ENCODE measurements around the gene HAND1. TPM values are rescaled to one million over a fixed set of nuclear protein-coding genes. Genes with fewer than 3 reads are reported as not detected.

The HAND1 gene
- total and polyA plus RNA-seq, 2 experiments from 2014 or later, result not detected

DNA sequence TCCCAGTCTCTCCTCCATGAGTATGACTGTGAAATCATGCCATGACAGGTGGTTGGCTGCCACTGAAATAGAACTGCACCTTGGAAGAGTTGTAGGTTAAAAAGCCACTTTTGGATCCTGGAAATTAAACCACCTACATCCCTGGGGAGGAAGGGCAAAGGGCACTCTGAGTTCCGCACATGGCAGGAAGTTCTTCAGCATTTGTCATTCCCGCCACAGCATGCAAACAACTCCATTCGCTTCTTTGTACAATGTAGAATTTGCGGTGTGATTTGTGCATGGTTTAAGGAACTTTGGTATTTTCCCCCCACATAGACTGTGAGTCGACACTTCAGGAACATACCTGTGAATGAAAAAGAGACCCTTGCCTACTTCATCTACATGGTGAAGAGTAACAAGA, 22.4 kb downstream of the HAND1 start:
- Histone ChIP-seq H3K4me3 (no peak overlapping the region), H4K20me1 (replicated peaks; ENCODE audit: insufficient read depth) (no peaks in the 10 kb centered on the region; the same call in 1 of the 2 replicates), H3K9me2 (ENCODE audit: insufficient read depth) (no peaks in the 10 kb centered on the region), H3K4me1 (ENCODE audit: insufficient read depth) (no peaks in the 10 kb centered on the region), H3K27ac (ENCODE audit: low read depth) (no peak overlapping the region), H3K4me2 (no peak overlapping the region), H3K36me3 (ENCODE audit: insufficient read depth) (0 out of 2 replicates have a peak, but pooled peaks cover 7% of the 10 kb centered on the region), H3K27me3 (ENCODE audit: insufficient read depth) (no peaks in the 10 kb centered on the region), H2AFZ (no peak overlapping the region), H3K79me2 (replicated peaks; ENCODE audit: insufficient read depth) (no peaks in the 10 kb centered on the region), H3F3A (replicated peaks; ENCODE audit: low read depth) (no peaks in the 10 kb centered on the region)
- H3K36me3 Mint-ChIP-seq (ENCODE audit: low read depth), result peaks cover 3% of the 10 kb centered on the region; the same call in 1 of the 3 replicates
- H3K27me3 Mint-ChIP-seq (ENCODE audit: insufficient read depth, low read depth, poor library complexity), result no peaks in the 10 kb centered on the region
- H3K27ac Mint-ChIP-seq, result no peak overlapping the region
- no peaks in the 10 kb centered on the region for H3K9me3 Mint-ChIP-seq
- ATAC-seq (no peak), DNase-seq (ENCODE audit: low spot score) (no peak)
- no peak for TF ChIP-seq CREB1 (CRISPR knock-in tag; IDR thresholded peaks at IDR 0.05; ENCODE audit: low read depth)
- H3K4me1 Mint-ChIP-seq, result no peaks in the 10 kb centered on the region
- H3K4me3 Mint-ChIP-seq, result no peak overlapping the region

DNA sequence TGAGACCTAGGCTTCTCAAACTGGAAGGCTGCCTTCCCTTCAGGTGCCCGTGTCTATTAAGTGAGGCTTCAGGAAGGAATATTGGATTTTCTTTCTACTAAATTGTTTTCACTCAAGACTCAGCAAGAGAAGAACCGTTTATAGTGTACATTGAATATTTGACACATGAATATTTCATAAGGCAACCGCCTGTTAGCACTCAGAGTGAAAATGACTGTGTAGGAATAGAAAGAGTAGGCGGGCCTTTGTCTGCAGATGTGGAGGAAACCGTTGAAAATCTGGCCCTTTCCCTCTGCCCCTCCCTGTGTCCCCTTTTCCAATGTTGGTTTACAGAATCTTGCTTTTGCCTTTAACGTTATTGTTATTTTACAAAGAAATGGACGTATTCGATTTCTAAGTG, 26.1 kb downstream of the HAND1 start:
- Histone ChIP-seq H3F3A (replicated peaks; ENCODE audit: low read depth) (no peaks in the 10 kb centered on the region), H3K4me3 (no peak overlapping the region), H3K36me3 (ENCODE audit: insufficient read depth) (0 out of 2 replicates have a peak, but pooled peaks cover 7% of the 10 kb centered on the region), H3K4me2 (no peak overlapping the region), H3K9me2 (ENCODE audit: insufficient read depth) (no peaks in the 10 kb centered on the region), H3K27ac (ENCODE audit: low read depth) (no peak overlapping the region), H2AFZ (no peak overlapping the region), H3K27me3 (ENCODE audit: insufficient read depth) (peaks cover 18% of the 10 kb centered on the region), H3K79me2 (replicated peaks; ENCODE audit: insufficient read depth) (peaks cover 22% of the 10 kb centered on the region), H3K4me1 (ENCODE audit: insufficient read depth) (peaks cover 9% of the 10 kb centered on the region), H4K20me1 (replicated peaks; ENCODE audit: insufficient read depth) (peaks cover 20% of the 10 kb centered on the region)
- no peak overlapping the region for H3K4me3 Mint-ChIP-seq
- H3K4me1 Mint-ChIP-seq, result peaks cover 8% of the 10 kb centered on the region; the same call in 2 of the 3 replicates
- H3K36me3 Mint-ChIP-seq (ENCODE audit: low read depth), result peaks cover 3% of the 10 kb centered on the region; the same call in 1 of the 3 replicates
- ATAC-seq, result no peak
- DNase-seq (ENCODE audit: low spot score), result no peak
- no peaks in the 10 kb centered on the region for H3K9me3 Mint-ChIP-seq
- no peak overlapping the region for H3K27ac Mint-ChIP-seq
- peaks cover 9% of the 10 kb centered on the region for H3K27me3 Mint-ChIP-seq (ENCODE audit: insufficient read depth, low read depth, poor library complexity)
- TF ChIP-seq POLR2AphosphoS5 (IDR thresholded peaks at IDR 0.05; ENCODE audit: low read depth), result no peak
- no peak for TF ChIP-seq EZH2phosphoT487 (IDR thresholded peaks at IDR 0.05; ENCODE audit: unreplicated experiment)
- TF ChIP-seq, protein P1, sequence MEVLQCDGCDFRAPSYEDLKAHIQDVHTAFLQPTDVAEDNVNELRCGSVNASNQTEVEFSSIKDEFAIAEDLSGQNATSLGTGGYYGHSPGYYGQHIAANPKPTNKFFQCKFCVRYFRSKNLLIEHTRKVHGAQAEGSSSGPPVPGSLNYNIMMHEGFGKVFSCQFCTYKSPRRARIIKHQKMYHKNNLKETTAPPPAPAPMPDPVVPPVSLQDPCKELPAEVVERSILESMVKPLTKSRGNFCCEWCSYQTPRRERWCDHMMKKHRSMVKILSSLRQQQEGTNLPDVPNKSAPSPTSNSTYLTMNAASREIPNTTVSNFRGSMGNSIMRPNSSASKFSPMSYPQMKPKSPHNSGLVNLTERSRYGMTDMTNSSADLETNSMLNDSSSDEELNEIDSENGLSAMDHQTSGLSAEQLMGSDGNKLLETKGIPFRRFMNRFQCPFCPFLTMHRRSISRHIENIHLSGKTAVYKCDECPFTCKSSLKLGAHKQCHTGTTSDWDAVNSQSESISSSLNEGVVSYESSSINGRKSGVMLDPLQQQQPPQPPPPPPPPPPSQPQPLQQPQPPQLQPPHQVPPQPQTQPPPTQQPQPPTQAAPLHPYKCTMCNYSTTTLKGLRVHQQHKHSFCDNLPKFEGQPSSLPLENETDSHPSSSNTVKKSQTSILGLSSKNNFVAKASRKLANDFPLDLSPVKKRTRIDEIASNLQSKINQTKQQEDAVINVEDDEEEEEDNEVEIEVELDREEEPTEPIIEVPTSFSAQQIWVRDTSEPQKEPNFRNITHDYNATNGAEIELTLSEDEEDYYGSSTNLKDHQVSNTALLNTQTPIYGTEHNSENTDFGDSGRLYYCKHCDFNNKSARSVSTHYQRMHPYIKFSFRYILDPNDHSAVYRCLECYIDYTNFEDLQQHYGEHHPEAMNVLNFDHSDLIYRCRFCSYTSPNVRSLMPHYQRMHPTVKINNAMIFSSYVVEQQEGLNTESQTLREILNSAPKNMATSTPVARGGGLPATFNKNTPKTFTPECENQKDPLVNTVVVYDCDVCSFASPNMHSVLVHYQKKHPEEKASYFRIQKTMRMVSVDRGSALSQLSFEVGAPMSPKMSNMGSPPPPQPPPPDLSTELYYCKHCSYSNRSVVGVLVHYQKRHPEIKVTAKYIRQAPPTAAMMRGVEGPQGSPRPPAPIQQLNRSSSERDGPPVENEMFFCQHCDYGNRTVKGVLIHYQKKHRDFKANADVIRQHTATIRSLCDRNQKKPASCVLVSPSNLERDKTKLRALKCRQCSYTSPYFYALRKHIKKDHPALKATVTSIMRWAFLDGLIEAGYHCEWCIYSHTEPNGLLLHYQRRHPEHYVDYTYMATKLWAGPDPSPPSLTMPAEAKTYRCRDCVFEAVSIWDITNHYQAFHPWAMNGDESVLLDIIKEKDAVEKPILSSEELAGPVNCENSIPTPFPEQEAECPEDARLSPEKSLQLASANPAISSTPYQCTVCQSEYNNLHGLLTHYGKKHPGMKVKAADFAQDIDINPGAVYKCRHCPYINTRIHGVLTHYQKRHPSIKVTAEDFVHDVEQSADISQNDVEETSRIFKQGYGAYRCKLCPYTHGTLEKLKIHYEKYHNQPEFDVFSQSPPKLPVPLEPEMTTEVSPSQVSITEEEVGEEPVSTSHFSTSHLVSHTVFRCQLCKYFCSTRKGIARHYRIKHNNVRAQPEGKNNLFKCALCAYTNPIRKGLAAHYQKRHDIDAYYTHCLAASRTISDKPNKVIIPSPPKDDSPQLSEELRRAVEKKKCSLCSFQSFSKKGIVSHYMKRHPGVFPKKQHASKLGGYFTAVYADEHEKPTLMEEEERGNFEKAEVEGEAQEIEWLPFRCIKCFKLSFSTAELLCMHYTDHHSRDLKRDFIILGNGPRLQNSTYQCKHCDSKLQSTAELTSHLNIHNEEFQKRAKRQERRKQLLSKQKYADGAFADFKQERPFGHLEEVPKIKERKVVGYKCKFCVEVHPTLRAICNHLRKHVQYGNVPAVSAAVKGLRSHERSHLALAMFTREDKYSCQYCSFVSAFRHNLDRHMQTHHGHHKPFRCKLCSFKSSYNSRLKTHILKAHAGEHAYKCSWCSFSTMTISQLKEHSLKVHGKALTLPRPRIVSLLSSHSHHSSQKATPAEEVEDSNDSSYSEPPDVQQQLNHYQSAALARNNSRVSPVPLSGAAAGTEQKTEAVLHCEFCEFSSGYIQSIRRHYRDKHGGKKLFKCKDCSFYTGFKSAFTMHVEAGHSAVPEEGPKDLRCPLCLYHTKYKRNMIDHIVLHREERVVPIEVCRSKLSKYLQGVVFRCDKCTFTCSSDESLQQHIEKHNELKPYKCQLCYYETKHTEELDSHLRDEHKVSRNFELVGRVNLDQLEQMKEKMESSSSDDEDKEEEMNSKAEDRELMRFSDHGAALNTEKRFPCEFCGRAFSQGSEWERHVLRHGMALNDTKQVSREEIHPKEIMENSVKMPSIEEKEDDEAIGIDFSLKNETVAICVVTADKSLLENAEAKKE (CRISPR knock-in tag; IDR thresholded peaks at IDR 0.05), result no peak
- no peak for TF ChIP-seq CREB1 (CRISPR knock-in tag; IDR thresholded peaks at IDR 0.05; ENCODE audit: low read depth)
- TF ChIP-seq NANOG (IDR thresholded peaks at IDR 0.05; ENCODE audit: borderline replicate concordance), result no peak
- no peak for TF ChIP-seq EZH2 (IDR thresholded peaks at IDR 0.05; ENCODE audit: low read depth, unreplicated experiment)
- TF ChIP-seq, protein P2, sequence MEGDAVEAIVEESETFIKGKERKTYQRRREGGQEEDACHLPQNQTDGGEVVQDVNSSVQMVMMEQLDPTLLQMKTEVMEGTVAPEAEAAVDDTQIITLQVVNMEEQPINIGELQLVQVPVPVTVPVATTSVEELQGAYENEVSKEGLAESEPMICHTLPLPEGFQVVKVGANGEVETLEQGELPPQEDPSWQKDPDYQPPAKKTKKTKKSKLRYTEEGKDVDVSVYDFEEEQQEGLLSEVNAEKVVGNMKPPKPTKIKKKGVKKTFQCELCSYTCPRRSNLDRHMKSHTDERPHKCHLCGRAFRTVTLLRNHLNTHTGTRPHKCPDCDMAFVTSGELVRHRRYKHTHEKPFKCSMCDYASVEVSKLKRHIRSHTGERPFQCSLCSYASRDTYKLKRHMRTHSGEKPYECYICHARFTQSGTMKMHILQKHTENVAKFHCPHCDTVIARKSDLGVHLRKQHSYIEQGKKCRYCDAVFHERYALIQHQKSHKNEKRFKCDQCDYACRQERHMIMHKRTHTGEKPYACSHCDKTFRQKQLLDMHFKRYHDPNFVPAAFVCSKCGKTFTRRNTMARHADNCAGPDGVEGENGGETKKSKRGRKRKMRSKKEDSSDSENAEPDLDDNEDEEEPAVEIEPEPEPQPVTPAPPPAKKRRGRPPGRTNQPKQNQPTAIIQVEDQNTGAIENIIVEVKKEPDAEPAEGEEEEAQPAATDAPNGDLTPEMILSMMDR (conservative IDR thresholded peaks at IDR 0.05; ENCODE audit: low read depth in 2 of 2), result no peak
- TF ChIP-seq ZNF114 (CRISPR knock-in tag; IDR thresholded peaks at IDR 0.05), result no peak
- TF ChIP-seq, protein P3, sequence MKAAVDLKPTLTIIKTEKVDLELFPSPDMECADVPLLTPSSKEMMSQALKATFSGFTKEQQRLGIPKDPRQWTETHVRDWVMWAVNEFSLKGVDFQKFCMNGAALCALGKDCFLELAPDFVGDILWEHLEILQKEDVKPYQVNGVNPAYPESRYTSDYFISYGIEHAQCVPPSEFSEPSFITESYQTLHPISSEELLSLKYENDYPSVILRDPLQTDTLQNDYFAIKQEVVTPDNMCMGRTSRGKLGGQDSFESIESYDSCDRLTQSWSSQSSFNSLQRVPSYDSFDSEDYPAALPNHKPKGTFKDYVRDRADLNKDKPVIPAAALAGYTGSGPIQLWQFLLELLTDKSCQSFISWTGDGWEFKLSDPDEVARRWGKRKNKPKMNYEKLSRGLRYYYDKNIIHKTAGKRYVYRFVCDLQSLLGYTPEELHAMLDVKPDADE (IDR thresholded peaks at IDR 0.05), result no peak
- TF ChIP-seq ZNF331 (CRISPR knock-in tag; IDR thresholded peaks at IDR 0.05; ENCODE audit: low read depth), result no peak
- TF ChIP-seq STAT1 (IDR thresholded peaks at IDR 0.05; ENCODE audit: unreplicated experiment), result no peak
